ENCODE measurements around the gene AJM1.
"Not testable (repeated sequence)": the region's sequence is repeated elsewhere in the genome, so short reads cannot be mapped to it uniquely, and the experiment has no call there.

Gene AJM1

DNA sequence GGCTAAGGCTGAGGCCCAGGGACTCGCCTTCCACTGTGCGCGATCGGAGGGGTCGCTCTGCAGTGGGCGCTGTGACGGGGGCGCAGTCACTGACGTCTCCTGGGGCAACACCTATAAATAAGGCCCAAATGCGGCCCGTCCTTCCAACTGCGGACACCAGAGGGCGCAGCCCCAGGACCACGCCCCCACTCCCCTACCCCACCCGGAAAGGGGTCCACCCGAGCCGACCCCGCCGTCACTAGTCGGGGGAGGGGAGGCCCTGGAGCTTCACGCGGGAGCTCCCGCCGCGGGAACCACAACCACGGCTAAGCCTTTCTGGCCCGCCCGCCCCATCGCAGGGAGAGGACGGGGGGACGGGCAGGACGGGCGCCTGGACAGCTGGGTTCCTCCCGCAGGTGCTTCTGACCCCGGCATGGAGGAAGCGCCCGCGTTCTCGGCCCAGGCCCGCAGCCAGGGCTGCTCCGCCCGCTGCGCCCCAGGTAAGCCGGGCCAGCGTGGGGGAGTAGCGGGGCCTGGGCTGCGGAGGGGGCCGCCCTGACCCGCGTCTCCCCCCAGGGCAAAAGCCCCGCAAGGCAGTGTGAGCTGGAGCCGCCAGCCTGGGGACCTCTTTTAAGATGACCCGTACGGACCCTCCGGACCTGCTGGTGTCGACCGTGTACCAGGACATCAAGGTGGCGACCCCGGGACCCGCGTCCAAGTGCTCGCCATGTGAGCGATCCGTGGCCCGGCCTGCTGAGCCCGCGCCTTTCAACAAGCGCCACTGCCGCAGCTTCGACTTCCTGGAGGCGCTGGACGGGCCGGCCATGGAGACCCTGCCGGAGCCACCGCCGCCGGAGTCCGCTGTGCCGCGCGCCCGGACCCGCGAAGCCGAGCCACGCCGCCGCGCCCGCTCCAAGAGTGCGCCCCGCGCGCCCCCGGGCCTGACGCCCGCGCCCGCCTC, 1.8 kb downstream of the AJM1 start:
- TF ChIP-seq, protein P1, sequence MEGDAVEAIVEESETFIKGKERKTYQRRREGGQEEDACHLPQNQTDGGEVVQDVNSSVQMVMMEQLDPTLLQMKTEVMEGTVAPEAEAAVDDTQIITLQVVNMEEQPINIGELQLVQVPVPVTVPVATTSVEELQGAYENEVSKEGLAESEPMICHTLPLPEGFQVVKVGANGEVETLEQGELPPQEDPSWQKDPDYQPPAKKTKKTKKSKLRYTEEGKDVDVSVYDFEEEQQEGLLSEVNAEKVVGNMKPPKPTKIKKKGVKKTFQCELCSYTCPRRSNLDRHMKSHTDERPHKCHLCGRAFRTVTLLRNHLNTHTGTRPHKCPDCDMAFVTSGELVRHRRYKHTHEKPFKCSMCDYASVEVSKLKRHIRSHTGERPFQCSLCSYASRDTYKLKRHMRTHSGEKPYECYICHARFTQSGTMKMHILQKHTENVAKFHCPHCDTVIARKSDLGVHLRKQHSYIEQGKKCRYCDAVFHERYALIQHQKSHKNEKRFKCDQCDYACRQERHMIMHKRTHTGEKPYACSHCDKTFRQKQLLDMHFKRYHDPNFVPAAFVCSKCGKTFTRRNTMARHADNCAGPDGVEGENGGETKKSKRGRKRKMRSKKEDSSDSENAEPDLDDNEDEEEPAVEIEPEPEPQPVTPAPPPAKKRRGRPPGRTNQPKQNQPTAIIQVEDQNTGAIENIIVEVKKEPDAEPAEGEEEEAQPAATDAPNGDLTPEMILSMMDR (IDR thresholded peaks at IDR 0.05; ENCODE audit: insufficient read depth, low read length, poor library complexity, severe bottlenecking) = peak; percentile 60
- not testable (repeated sequence) for H3K36me3 ChIP-seq (ENCODE audit: control insufficient read depth, insufficient read depth, low read length); H3K27me3 ChIP-seq (replicated peaks; ENCODE audit: control insufficient read depth, insufficient read depth, low read length); DNase-seq (ENCODE audit: extremely low read depth, insufficient read length); H3K4me3 ChIP-seq (replicated peaks; ENCODE audit: low read depth, low read length)

DNA sequence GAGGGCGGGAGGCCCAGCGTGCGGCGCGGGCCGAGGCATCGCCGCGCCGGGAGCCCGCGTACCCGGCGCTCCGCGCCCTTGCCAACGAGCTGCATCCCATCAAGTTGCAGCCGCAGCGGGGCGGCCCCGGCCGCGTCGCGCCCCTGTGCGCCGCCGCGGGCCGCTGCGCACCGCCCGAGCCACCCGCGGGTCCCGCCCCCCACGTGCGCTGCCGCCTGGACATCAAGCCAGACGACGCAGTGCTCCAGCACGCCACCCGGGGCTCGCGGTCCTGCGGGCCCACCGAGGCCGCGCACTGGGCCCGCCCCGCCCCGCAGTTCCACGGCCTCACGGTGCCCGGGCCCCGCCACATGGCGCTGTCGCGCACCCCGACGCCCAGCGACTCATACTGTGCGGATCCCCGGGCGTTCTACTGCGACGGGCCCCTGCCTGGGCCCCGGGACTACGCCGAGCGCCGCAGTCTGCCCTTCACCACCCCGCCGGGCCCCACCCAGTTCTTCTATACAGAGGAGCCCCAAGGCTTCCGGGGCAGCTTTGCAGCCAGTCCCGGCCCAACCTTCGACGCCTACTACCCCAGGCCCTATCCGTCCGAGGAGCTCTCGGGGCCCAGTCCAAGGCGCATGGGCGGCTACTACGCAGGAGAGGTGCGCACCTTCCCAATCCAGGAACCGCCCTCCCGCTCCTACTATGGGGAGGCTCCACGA, 2.6 kb downstream of the AJM1 start:
- no peaks in the 10 kb centered on the region for H3K36me3 ChIP-seq (ENCODE audit: control insufficient read depth, insufficient read depth, low read length)
- no peak for DNase-seq (ENCODE audit: extremely low read depth, insufficient read length)
- no peak overlapping the region for H3K4me3 ChIP-seq (replicated peaks; ENCODE audit: low read depth, low read length)
- H3K27me3 ChIP-seq (replicated peaks; ENCODE audit: control insufficient read depth, insufficient read depth, low read length) = no peaks in the 10 kb centered on the region
- TF ChIP-seq, protein P1 (IDR thresholded peaks at IDR 0.05; ENCODE audit: insufficient read depth, low read length, poor library complexity, severe bottlenecking) = no peak

DNA sequence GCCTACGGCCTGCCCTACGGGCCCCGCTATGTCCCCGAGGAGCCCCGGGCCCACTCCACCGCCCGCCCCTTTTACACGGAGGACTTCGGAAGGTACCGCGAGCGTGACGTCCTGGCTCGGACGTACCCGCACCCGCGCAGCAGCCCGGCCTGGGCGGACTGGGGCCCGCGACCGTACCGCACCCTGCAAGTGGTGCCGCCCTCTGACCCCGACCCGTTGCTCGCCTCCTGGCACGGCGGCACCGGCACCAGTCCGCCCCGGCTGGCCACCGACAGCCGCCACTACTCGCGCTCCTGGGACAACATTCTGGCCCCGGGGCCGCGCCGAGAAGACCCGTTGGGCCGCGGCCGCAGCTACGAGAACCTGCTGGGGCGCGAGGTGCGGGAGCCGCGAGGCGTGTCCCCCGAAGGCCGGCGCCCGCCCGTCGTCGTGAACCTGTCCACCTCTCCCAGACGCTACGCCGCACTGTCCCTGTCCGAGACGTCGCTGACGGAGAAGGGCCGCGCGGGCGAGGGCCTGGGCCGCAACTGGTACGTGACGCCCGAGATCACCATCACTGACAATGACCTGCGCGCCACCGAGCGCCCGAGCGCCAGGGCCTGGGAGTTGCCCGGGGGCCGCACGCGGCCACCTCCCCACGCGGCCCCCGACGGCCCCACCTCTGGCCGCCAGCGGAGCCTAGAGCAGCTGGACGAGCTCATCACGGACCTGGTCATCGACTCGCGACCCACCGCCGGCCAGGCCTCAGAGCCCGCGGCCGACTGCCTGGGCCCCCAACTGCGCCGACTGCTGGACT, 3.4 kb downstream of the AJM1 start:
- DNase-seq (ENCODE audit: extremely low read depth, insufficient read length) = no peak
- Histone ChIP-seq H3K4me3 (replicated peaks; ENCODE audit: low read depth, low read length) (no peak overlapping the region), H3K27me3 (replicated peaks; ENCODE audit: control insufficient read depth, insufficient read depth, low read length) (no peaks in the 10 kb centered on the region), H3K36me3 (ENCODE audit: control insufficient read depth, insufficient read depth, low read length) (peaks cover 7% of the 10 kb centered on the region)
- TF ChIP-seq, protein P1 (IDR thresholded peaks at IDR 0.05; ENCODE audit: insufficient read depth, low read length, poor library complexity, severe bottlenecking) = no peak

DNA sequence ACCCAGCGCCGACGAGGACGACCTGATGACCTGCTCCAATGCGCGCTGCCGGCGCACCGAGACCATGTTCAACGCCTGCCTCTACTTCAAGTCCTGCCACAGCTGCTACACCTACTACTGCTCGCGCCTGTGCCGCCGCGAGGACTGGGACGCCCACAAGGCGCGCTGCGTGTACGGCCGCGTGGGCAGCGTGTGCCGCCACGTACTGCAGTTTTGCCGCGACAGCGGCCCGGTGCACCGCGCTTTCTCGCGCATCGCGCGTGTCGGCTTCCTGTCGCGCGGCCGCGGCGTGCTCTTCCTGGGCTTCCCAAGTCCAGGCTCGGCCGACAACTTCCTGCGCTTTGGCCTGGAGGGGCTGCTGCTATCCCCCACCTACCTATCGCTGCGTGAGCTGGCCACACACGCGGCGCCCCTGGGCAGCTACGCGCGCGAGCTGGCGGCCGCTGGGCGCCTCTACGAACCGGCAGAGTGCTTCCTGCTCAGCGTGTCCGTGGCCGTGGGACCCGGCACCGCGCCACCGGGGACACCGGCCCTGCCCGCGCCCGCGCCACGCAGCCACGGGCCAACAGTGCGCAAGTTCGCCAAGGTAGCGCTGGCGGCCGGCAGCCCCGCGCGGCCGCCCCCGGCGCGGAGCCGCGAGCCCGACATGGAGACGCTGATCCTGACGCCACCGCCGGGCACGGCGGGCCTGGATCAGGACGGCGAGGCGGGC, 4.3 kb downstream of the AJM1 start:
- Histone ChIP-seq H3K4me3 (replicated peaks; ENCODE audit: low read depth, low read length) (no peak overlapping the region), H3K27me3 (replicated peaks; ENCODE audit: control insufficient read depth, insufficient read depth, low read length) (no peaks in the 10 kb centered on the region), H3K36me3 (ENCODE audit: control insufficient read depth, insufficient read depth, low read length) (peaks cover 13% of the 10 kb centered on the region)
- TF ChIP-seq, protein P1 (IDR thresholded peaks at IDR 0.05; ENCODE audit: insufficient read depth, low read length, poor library complexity, severe bottlenecking) = no peak
- DNase-seq (ENCODE audit: extremely low read depth, insufficient read length) = no peak
